H9 (cell line): Measurements from ENCODE around the gene DYRK2. TPM values are rescaled to one million over a fixed set of nuclear protein-coding genes. Genes with fewer than 3 reads are reported as not detected.

ENCODE experiments used
- DNase-seq: peaks from one replicate; pipeline ENCODE4 v3.0.0-alpha.2; 2017
- H2AFZ ChIP-seq: one replicate; pipeline ENCODE4 v1.6.1; 2013; ENCODE audit warnings: mild to moderate bottlenecking, low read length, control low read depth, moderate library complexity
- H2AK5ac ChIP-seq: 2 replicates; pipeline ENCODE4 v1.6.1; 2013; ENCODE audit warnings: low read length, control low read depth, mixed read lengths; ENCODE audit not compliant: insufficient read length
- H2BK120ac ChIP-seq: one replicate; pipeline ENCODE4 v1.6.1; 2013; ENCODE audit warnings: low read depth, mild to moderate bottlenecking, low read length, control low read depth, inconsistent platforms; ENCODE audit not compliant: poor library complexity, severe bottlenecking
- H2BK12ac ChIP-seq: 2 replicates; pipeline ENCODE4 v1.6.1; 2013; ENCODE audit warnings: low read length, control low read depth, mixed read lengths, low read depth; ENCODE audit not compliant: insufficient read length
- H2BK15ac ChIP-seq: 2 replicates; pipeline ENCODE4 v1.6.1; 2013; ENCODE audit warnings: low read depth, low read length, control low read depth
- H2BK20ac ChIP-seq: one replicate; pipeline ENCODE4 v1.6.1; 2013; ENCODE audit warnings: low read depth, mild to moderate bottlenecking, low read length, control low read depth, inconsistent platforms; ENCODE audit not compliant: poor library complexity, severe bottlenecking
- H2BK5ac ChIP-seq: 2 replicates; pipeline ENCODE4 v1.6.1; 2013; ENCODE audit warnings: low read length, control low read depth, mixed read lengths; ENCODE audit not compliant: insufficient read length
- H3K14ac ChIP-seq: 2 replicates; pipeline ENCODE4 v1.6.1; 2013; ENCODE audit warnings: low read length, control low read depth; ENCODE audit not compliant: insufficient read depth
- H3K18ac ChIP-seq: 2 replicates; pipeline ENCODE4 v1.6.1; 2013; ENCODE audit warnings: low read depth, mild to moderate bottlenecking, mixed read lengths, low read length, control low read depth; ENCODE audit not compliant: insufficient read length
- H3K23ac ChIP-seq: 2 replicates; pipeline ENCODE4 v1.6.1; 2013; ENCODE audit warnings: low read length, control low read depth, mixed read lengths, low read depth; ENCODE audit not compliant: insufficient read length
- H3K23me2 ChIP-seq: 2 replicates; pipeline ENCODE4 v1.6.1; 2013; ENCODE audit warnings: low read depth, mild to moderate bottlenecking, mixed read lengths, low read length, control low read depth; ENCODE audit not compliant: insufficient read length, poor library complexity, severe bottlenecking
- H3K27ac ChIP-seq: 2 replicates; pipeline ENCODE4 v1.5.1; 2013; ENCODE audit warnings: low read length, control low read depth, mixed read lengths, low read depth; ENCODE audit not compliant: insufficient read length
- H3K27me3 ChIP-seq: 2 replicates; pipeline ENCODE4 v1.6.1; 2013; ENCODE audit warnings: low read length, control low read depth, inconsistent platforms; ENCODE audit not compliant: insufficient read depth
- H3K4ac ChIP-seq: 2 replicates; pipeline ENCODE4 v1.6.1; 2013; ENCODE audit warnings: low read depth, mild to moderate bottlenecking, control low read depth, inconsistent platforms, low read length, moderate library complexity
- H3K4me1 ChIP-seq: 2 replicates; pipeline ENCODE4 v1.6.1; 2013; ENCODE audit warnings: low read length, control low read depth, inconsistent platforms; ENCODE audit not compliant: insufficient read depth
- H3K4me2 ChIP-seq: 2 replicates; pipeline ENCODE4 v1.6.1; 2013; ENCODE audit warnings: low read length, control low read depth, mixed read lengths; ENCODE audit not compliant: insufficient read length, insufficient read depth
- H3K56ac ChIP-seq: 2 replicates; pipeline ENCODE4 v1.6.1; 2013; ENCODE audit warnings: low read depth, mild to moderate bottlenecking, mixed read lengths, low read length, control low read depth; ENCODE audit not compliant: insufficient read length
- H3K79me1 ChIP-seq: 2 replicates; pipeline ENCODE4 v1.6.1; 2013; ENCODE audit warnings: low read depth, mild to moderate bottlenecking, moderate library complexity, low read length, control low read depth, inconsistent platforms; ENCODE audit not compliant: insufficient read depth, poor library complexity, severe bottlenecking
- H3K79me2 ChIP-seq: 2 replicates; pipeline ENCODE4 v1.6.1; 2013; ENCODE audit warnings: low read length, control low read depth, inconsistent platforms; ENCODE audit not compliant: insufficient read depth
- H3K9ac ChIP-seq: 2 replicates; pipeline ENCODE4 v1.6.1; 2013; ENCODE audit warnings: low read length, control low read depth, mixed read lengths; ENCODE audit not compliant: insufficient read length; ENCODE audit errors: extremely low read depth
- H3K9me3 ChIP-seq: one replicate; pipeline ENCODE4 v1.6.1; 2013; ENCODE audit warnings: low read depth, low read length, inconsistent platforms; ENCODE audit not compliant: control insufficient read depth
- H3T11ph ChIP-seq: one replicate; pipeline ENCODE4 v1.6.1; 2013; ENCODE audit warnings: mild to moderate bottlenecking, low read length, control low read depth, inconsistent platforms
- H4K20me1 ChIP-seq: one replicate; pipeline ENCODE4 v1.6.1; 2013; ENCODE audit not compliant: control insufficient read depth, insufficient read length, insufficient read depth
- H4K5ac ChIP-seq: 2 replicates; pipeline ENCODE4 v1.6.1; 2013; ENCODE audit warnings: low read depth, mild to moderate bottlenecking, mixed read lengths, low read length, control low read depth; ENCODE audit not compliant: insufficient read length
- H4K8ac ChIP-seq: replicated peaks from 2 replicates; pipeline ENCODE4 v1.6.1; 2013; ENCODE audit warnings: low read length, control low read depth, mixed read lengths, low read depth; ENCODE audit not compliant: insufficient read length
- H4K91ac ChIP-seq: 2 replicates; pipeline ENCODE4 v1.6.1; 2013; ENCODE audit warnings: low read depth, mild to moderate bottlenecking, moderate library complexity, mixed read lengths, low read length, control low read depth; ENCODE audit not compliant: insufficient read length
- H3K27ac Mint-ChIP-seq, 3 experiments: 2 replicates in 2 of 3; 3 replicates in 1 of 3; pipeline ENCODE4 v1.8.0; 2020 to 2021; ENCODE audit warnings: mixed read lengths in 3 of 3, mild to moderate bottlenecking in 1 of 3, moderate library complexity in 1 of 3
- H3K27me3 Mint-ChIP-seq: 2 replicates; pipeline ENCODE4 v1.8.0; 2021; ENCODE audit warnings: low read depth, mild to moderate bottlenecking, moderate library complexity, mixed read lengths
- H3K36me3 Mint-ChIP-seq, 3 experiments: 2 replicates in 2 of 3; 3 replicates in 1 of 3; pipeline ENCODE4 v1.8.0; 2020 to 2021; ENCODE audit warnings: low read depth in 3 of 3, mixed read lengths in 3 of 3; ENCODE audit not compliant: insufficient read depth in 1 of 3
- H3K4me1 Mint-ChIP-seq, 2 experiments: 2 replicates each; pipeline ENCODE4 v1.8.0; 2020; ENCODE audit warnings: mixed read lengths in 2 of 2
- H3K4me3 Mint-ChIP-seq, 2 experiments: 2 replicates in 1 of 2; 3 replicates in 1 of 2; pipeline ENCODE4 v1.8.0; 2020 to 2021; ENCODE audit warnings: mild to moderate bottlenecking in 2 of 2, mixed read lengths in 2 of 2, moderate library complexity in 1 of 2
- H3K9me3 Mint-ChIP-seq, 2 experiments: 2 replicates in 1 of 2; 3 replicates in 1 of 2; pipeline ENCODE4 v1.8.0; 2020; ENCODE audit warnings: mild to moderate bottlenecking in 2 of 2, mixed read lengths in 2 of 2, moderate library complexity in 1 of 2
- CTCF ChIP-seq: fragments of 200-600 bp; sonication (generic); conservative IDR thresholded peaks from 3 replicates; pipeline ENCODE4 v1.8.0; 2021; ENCODE audit warnings: antibody characterized with exemption, mild to moderate bottlenecking
- WGBS: extraction: QIAGEN DNeasy Blood & Tissue Kit; methylation state at CpG from one replicate; pipeline ENCODE4 v1.1.7; 2013; ENCODE audit warnings: missing lambda C conversion rate, low lambda C conversion rate, mixed read lengths; ENCODE audit not compliant: insufficient read length; ENCODE audit errors: extremely low coverage; 5-methylcytosine and 5-hydroxymethylcytosine counted together
- total RNA-seq: library from RNA; stranded (reverse); gene quantifications from 2 replicates; pipeline ENCODE4 v1.2.1, GENCODE V29; 2021

DYRK2 gene
- total RNA-seq, 1 experiment from 2014 or later = 40.6 TPM

GRCh38 chr12:67632005-67632404 lies 16.5 kb upstream of the DYRK2 start:
- Histone ChIP-seq H2AFZ (no peak overlapping the region), H3K4me1 (peaks cover 4% of the 10 kb centered on the region; the same call in 1 of the 2 replicates), H4K8ac (no peak overlapping the region), H3T11ph (no peak overlapping the region), H3K18ac (no peak overlapping the region), H4K5ac (no peak overlapping the region), H2BK15ac (no peak overlapping the region), H2BK20ac (no peak overlapping the region), H3K23me2 (no peaks in the 10 kb centered on the region), H3K4me2 (no peak overlapping the region), H3K56ac (no peak overlapping the region), H3K79me2 (no peaks in the 10 kb centered on the region), H3K9ac (no peak overlapping the region), H3K79me1 (no peaks in the 10 kb centered on the region), H2BK120ac (no peak overlapping the region), H2BK12ac (no peak overlapping the region), H3K9me3 (no peaks in the 10 kb centered on the region), H2BK5ac (no peak overlapping the region), H4K20me1 (no peaks in the 10 kb centered on the region), H3K23ac (no peak overlapping the region), H3K4ac (no peak overlapping the region), H3K27ac (no peak overlapping the region), H3K14ac (no peak overlapping the region), H2AK5ac (no peak overlapping the region), H3K27me3 (no peaks in the 10 kb centered on the region), H4K91ac (no peak overlapping the region)
- H3K36me3 Mint-ChIP-seq = peaks cover 0 to 2% (median 0%) of the 10 kb centered on the region in 3 experiments; a peak in 1 of 7 replicates
- no CpG with 5 or more reads among the region's 3 CpGs for WGBS
- H3K4me3 Mint-ChIP-seq = no peak overlapping the region
- DNase-seq = no peak
- no peaks in the 10 kb centered on the region; the same call in 1 of the 2 replicates for H3K27me3 Mint-ChIP-seq
- H3K9me3 Mint-ChIP-seq = no peaks in the 10 kb centered on the region; a peak in 1 of 5 replicates
- H3K4me1 Mint-ChIP-seq = peaks cover 31 to 34% of the 10 kb centered on the region in 2 experiments
- TF ChIP-seq CTCF = no peak
- H3K27ac Mint-ChIP-seq = no peak overlapping the region
